ENCODE data around the gene OVCA2.
"Not testable (repeated sequence)": the region's sequence is repeated elsewhere in the genome, so short reads cannot be mapped to it uniquely, and the experiment has no call there.

Gene OVCA2

GRCh38 chr17:2041561-2042389 lies at the start of gene OVCA2:
Gene OVCA2 (plus strand): TSS chr17:2042022. CDS start chr17:2042048, 26 bp downstream.
- DNase-seq = peak; percentile 32 to 48

- DNase-seq = no peak
These were observed 49.3 kb upstream of the OVCA2 start for GRCh38 chr17:1992541-1992940.

- DNase-seq = no peak
These were observed 47.1 kb upstream of the OVCA2 start for GRCh38 chr17:1994707-1995106.

GRCh38 chr17:1995321-1995892 lies 46.4 kb upstream of the OVCA2 start:
- DNase-seq = no peak

- no peak for DNase-seq
These were observed 45.7 kb upstream of the OVCA2 start for GRCh38 chr17:1995907-1996799.

- DNase-seq = no peak
These were observed 45.0 kb upstream of the OVCA2 start for GRCh38 chr17:1996800-1997288.

GRCh38 chr17:1997289-1997926 lies 44.4 kb upstream of the OVCA2 start:
- no peak for DNase-seq

GRCh38 chr17:1997927-1998742 lies 43.7 kb upstream of the OVCA2 start:
- no peak for DNase-seq

GRCh38 chr17:1999557-2000251 lies 42.1 kb upstream of the OVCA2 start:
- DNase-seq = no peak

- no peak for DNase-seq
These were observed 39.0 kb upstream of the OVCA2 start for GRCh38 chr17:2002767-2003329.

- no peak for DNase-seq
These were observed 38.3 kb upstream of the OVCA2 start for GRCh38 chr17:2003525-2003924.

- DNase-seq = no peak
These were observed 37.3 kb upstream of the OVCA2 start for GRCh38 chr17:2004435-2004952.

- DNase-seq = no peak
These were observed 33.3 kb upstream of the OVCA2 start for GRCh38 chr17:2008332-2009126.

- DNase-seq = no peak
These were observed 32.1 kb upstream of the OVCA2 start for GRCh38 chr17:2009737-2010136.

- no peak for DNase-seq
These were observed 30.1 kb upstream of the OVCA2 start for GRCh38 chr17:2011411-2012371.

- DNase-seq = no peak
These were observed 29.3 kb upstream of the OVCA2 start for GRCh38 chr17:2012499-2012898.

- not testable (repeated sequence) for DNase-seq
These were observed 28.4 kb upstream of the OVCA2 start for GRCh38 chr17:2013220-2013993.

- no peak for DNase-seq
These were observed 27.9 kb upstream of the OVCA2 start for GRCh38 chr17:2013994-2014317.

Data from AML-193 (cell line).